DMS53 treated with DMSO at 0.1 percent for 48 hours (cell line): ENCODE data around the gene SPO11.

Experiments
- DNase-seq: peaks from one replicate; lab custom pipeline; 2025; ENCODE audit not compliant: unreplicated experiment; lab: John Stamatoyannopoulos, UW

SPO11 gene

DNA sequence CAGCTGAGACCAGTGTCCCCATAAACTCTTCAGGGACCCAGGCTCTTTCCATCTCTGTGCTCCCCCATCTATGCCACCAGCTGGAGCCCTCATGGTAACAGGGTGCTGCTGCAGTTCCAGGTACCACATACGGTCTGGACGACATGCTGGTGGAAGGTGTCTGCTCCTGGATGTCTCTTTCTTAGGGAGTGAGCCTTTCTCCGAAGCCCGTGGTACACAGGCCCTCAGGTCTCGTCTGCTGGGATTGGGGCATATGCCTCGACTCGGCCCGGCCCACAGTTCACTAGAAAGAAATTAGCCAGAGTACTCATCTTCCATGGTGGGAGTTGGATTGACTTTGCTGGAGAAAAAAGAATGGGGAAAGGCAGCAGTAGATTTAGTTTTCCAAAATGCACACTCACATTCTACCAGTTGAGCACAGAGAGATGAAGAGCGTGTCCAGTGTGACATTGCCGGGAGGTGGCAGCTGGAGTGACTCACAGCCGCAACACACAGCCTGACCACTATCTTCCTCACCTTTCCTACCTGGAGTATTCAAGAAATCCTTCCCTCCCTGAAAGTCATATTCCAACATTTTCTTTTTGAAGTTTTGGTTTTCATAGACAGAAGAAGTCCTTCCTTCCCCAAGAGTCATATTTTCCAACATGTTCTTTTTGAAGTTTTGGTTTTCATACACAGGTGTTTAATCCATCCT, 18.6 kb upstream of the SPO11 start:
- no peak for DNase-seq

GRCh38 chr20:57312138-57312537, 17.5 kb upstream of the SPO11 start:
- no peak for DNase-seq

DNA sequence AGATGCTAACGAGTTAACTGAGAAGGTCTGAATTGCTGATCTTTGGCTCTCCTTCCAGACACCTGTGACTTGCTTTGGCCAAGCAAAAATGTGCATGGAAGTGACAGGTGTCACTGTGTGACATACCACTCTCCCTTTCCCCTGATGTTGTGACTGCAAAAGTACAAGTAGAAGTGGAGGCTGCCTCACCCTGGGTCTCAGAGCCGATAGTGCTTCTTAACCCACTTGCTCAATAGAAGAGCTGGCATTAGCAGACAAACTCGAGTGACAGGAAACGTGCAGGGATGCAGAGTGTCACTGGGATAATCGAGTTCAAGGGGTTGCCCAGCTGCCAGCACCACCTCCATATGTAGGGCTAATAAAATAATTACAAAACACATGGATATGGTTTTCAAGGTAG, 16.4 kb upstream of the SPO11 start:
- no peak for DNase-seq

- no peak for DNase-seq
Observed at GRCh38 chr20:57313951-57314350, 15.7 kb upstream of the SPO11 start.

GRCh38 chr20:57315083-57315975, 14.3 kb upstream of the SPO11 start:
- no peak for DNase-seq

DNA sequence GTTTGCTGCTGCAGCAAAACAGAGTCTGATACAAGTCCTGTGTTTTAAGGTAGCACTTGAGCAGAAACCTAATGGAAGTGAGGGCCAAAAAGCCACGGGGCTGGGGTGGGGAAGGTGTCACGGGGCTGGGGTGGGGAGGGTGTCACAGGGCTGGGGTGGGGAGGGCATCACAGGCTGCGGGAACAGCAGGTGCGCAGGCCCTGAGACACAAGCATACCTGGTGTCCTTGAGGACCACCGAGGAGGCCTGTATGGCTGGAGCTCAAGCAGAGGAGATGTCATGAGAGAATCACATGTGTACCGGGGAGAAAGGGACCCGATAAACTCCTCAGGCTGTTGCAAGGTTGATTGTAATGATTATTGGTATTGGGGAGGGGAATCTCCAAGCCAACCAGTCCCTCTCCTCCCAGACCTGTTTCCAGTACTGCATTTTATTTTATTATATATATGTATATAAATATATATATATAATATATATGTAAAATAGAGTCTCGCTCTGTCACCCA, 13.6 kb upstream of the SPO11 start:
- no peak for DNase-seq

DNA sequence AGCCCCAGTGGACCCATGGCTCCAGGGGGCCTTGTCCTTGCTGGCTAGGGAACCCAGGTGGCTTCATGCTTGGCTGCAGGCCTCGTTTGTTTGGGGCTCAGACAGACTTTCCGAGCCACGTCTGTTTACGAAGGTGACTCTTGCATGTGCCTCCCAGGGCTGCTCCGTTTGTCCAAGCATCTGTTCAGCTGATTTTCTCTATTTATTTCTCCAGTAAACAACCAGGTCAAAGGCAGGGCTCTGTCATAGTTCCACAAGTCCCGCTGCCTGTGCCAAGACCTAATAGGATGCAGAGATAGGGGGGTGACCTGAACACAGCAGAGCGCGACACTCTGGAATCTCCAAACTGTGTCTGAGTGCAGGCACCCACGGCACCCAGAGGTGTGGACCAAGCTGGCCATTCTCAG, 12.8 kb upstream of the SPO11 start:
- no peak for DNase-seq

DNA sequence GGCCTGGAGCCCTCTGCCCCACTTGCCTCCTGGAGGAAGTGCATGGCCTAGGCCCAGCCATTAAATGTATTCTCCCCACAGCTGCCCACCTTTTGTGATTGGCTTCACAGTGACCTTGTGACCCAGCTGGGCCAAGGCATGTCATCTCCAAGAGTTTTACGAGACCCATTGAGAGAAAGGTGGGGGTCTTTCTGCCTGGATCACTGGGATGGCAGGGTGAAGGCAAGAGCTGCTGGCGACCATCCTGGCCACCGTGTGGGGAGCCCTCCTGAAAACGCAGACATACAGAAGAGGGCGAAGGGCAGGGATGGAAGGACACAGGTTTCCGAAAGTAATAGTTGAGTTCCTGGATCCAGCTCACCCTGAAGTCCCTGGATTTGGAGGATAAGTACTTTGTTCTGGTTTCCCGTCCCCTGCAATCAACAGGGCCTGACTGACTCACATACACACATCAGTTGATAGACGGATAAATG, 12.3 kb upstream of the SPO11 start:
- no peak for DNase-seq

DNA sequence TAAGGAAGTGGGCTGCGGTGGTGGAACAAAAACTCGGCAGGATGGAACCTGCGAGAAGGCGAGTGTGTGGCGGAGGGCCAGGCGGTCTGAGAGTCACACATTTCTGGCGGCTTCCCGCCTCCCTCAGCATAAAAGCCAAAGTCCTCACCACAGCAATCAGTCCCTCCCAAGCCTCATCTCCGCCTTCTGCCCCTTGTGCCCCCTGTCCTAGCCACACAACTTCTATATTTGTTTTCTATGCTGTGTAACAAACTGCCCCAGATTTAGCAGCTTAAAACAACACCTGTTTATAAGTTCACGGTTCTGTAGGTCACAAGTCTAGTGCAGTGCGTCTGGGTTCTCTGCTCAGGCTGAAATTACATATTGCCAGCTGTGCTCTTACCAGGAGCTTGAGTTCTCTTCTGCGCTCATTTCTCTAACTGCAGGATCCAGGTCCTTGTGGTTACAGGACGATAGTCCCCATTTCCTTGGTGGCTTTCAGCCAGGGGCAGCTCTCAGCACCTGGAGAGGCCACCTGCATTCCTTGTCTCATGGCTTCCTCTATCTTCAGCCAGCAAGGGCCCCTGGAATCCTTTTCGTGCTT, 11.7 kb upstream of the SPO11 start:
- DNase-seq: no peak

DNA sequence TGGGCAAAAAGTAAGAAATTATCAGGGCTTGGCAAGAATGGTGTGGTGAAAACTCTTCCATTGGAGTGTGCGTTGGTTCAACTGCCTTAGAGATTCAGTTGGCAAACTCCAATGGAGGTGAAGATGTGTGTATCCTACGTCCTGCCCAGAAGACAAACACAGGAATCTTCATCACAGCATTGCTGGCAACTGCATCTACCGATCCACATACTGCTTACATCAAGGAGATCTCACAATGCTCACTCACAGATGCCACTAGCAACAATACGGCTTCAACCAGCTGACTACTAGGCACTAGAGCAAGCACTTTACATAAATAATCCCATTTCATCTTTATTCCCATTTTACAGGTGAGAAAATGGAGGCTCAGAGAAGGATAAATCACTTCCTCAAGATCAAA, 10.0 kb upstream of the SPO11 start:
- no peak for DNase-seq

DNA sequence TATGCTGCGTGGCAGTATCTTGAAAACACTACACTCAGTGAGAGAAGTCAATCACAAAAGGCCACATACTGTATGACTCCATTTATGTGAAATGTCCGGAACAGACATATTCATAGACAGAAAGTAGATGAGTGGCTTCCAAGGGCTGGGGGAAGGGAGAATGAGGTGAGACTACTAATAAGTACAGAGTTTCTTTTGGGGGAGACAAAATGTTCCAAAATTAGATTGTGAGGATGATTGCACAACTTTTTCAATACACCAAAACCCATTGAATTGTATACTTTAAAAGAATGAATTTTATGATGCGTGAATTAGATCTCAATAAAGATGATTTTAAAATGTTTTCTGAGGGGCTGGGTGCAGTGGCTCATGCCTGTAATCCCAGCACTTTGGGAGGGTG, 9.2 kb upstream of the SPO11 start:
- DNase-seq: no peak

- no peak for DNase-seq
Observed at GRCh38 chr20:57321142-57321541, 8.5 kb upstream of the SPO11 start.

DNA sequence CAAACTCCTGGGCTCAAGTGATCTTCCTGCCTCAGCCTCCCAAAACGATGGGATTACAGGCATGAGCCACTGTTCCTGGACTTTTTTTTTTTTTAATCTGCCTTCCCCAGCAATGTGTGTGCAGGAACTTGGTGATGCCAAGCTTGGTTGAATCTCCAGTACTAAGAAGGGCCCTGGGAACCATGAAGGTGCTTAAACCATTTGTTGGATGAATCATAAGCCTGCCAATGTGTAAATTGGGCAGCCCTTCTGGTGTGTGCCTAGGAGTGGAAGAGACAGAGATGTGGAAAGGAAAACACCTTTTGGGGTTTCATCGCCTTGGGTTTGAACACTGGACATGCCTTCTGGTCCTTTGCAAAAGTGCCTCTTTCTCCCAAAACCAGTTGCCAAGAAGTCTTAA, 7.1 kb upstream of the SPO11 start:
- DNase-seq: no peak

- no peak for DNase-seq
Observed at GRCh38 chr20:57323034-57323433, 6.6 kb upstream of the SPO11 start.

DNA sequence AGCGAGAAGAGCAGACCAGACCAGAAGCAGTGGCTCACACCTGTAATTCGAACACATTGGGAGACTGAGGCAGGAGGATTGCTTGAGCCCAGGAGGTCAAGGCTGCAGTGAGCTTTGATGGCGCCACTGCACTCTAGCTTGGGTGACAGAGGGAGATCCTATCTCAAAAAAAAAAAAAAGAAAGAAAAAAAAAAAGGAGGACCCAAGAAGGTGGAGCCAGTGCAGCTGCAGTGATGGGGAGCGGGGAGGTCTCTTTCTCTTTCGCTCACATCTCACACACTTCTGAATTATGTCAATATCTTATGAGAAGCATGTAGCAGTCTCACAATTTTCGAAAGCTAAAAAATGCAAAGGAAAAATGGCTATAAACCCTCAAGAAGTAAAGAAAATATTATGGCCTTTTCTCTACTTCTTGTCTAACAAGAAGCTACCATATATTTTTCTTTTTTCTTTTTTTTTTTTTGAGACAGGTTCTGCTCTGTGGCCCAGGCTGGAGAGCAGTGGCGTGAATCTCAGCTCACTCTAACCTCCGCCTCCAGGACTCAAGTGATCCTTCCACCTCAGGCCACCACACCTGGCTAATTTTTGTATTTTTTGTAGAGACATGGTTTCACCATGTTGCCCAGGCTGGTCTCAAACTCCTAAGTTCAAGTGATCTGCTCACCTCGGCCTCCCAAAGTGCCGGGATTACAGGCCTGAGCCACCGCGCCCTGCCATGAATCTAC, 3.8 kb upstream of the SPO11 start:
- no peak for DNase-seq

- no peak for DNase-seq
Observed at GRCh38 chr20:57326667-57327455, 2.7 kb upstream of the SPO11 start.

DNA sequence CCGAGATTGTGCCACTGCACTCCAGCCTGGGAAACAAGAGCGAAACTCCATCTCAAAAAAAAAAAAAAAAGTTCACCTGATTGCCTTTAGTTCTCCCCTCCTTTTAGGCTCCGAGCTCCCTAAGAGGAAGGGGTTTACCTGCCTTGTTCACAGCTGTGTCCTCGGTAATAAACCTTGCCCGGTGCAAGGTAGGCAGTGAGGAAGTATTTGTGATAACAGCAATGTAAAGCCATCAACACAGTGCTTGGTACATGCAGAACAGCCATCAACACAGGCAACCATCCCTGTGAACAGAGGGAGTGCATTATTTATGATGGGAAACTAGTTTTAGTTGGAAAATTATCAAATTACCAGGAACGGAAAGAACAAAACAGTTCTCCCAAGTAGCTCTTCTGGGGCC, 1.8 kb upstream of the SPO11 start:
- DNase-seq: no peak

GRCh38 chr20:57330998-57331397, 1.4 kb downstream of the SPO11 start:
- DNase-seq: no peak

DNA sequence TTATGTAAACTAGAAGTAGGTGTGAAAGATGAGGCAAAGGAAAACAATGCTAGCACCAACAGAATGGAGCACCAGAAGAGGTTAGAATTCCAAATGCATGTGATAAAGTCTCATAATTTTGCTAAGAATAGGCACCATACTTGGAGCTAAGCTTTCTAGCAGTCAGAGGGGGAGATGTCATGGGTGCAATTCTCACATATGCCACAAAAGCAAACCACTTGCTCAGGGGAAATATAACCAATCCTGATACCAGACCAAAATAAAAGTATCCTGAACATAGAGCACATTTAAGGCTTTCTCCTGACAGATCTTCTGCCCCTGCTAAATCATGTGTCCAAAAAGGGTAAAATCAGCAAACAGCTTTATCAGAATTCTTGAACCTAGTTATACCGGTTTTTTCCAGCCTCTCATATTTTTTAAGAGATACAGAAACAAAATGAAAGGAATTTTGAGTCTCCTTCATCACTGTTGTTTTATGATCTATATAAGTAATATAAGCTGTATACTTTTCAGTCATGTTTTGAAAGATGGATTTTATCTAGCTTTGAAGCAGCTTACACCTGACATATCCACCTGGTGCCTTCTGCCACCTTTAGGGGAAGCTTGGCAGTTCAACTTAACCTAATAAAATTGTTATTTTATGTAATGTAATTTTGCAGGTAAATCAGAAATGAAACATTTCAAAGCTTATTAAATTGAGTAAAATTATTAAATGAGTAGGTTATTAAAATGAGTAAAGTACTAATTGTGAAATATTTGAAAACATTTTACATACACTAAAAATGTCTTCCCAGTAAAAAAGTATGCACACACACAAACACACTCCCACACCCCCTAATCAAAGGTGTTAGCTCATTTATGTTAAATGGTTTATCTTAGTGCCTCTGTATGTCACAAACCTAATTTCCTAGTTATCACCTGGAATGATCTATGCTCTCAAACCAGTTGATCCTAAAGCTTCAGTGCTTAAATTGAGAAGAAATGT, 2.8 kb downstream of the SPO11 start:
- no peak for DNase-seq
